Bone marrow (tissue), 2 donors: ENCODE results near the gene DPY19L1.
A peak's percentile ranks its signal among the peaks of the same experiment; 100 is the strongest.
"Not testable (repeated sequence)": the region's sequence is repeated elsewhere in the genome, so short reads cannot be mapped to it uniquely, and the experiment has no call there.

Source experiments
- DNase-seq, 2 donors: peaks; one replicate each; lab custom pipeline; 2025; lab: John Stamatoyannopoulos, UW

DPY19L1 gene

GRCh38 chr7:35037211-35037525, at the start of gene DPY19L1:
DPY19L1 (minus strand) TSS chr7:35037485; CDS start chr7:35037394, 91 bp downstream.
- no peak for DNase-seq

DNA sequence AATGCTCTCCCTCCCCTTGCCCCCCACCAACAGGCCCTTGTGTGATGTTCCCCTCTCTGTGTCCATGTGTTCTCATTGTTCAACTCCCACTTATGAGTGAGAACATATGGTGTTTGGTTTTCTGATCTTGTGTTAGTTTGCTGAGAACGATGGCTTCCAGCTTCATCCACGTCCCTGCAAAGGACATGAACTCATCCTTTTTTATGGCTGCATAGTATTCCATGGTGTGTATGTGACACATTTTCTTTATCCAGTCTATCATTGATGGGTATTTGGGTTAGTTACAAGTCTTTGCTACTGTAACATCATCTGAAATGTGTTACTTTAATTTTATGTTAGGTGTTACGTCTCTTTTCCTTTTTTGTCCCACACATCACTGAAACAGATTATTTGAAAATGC, 42.2 kb upstream of the DPY19L1 start:
- not testable (repeated sequence) for DNase-seq

- DNase-seq, result not testable (repeated sequence)
Observed at GRCh38 chr7:35074008-35074407, 36.7 kb upstream of the DPY19L1 start.

DNA sequence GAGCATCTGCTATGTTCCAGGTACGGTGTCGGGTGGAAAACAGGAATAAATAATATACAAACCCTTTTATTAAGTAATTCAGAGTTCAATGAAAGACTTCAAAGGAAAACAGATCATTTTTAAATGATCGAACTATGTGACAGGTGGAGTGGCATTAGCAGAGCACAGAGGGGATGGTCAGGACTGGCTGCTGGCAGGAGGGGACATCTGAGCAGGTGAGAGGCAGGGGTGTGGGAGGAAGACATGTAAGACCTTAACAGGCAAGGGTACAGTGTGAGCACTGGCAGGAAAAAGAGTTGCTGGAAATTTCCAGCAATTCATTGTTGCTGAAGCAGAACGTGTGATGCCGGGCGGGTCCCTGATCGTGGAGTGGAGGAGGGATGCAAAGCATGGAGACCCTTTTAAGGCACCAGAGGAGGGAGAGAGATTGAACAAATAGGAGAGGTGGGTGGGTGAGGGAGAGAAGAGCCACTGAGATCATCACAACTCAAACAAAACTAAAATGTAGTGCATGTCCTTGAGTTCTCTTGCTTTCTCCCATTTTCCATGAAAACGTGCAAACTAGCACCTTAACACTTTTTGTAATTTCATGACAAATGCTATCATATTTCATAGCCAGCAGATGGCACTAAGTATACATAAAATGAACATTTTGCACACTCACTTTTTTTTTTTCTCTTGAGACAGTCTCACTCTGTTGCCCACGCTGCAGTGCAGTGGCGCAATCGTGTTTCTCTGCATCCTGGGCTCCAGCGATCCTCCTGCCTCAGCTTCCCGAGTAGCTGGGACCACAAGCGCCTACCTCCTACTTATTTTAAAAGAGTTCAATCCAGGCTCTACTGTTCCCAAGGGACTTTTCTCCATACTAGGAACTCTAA, 35.9 kb upstream of the DPY19L1 start:
- DNase-seq, result peak in 1 of 2 donors; percentile 1

- DNase-seq, result not testable (repeated sequence)
Observed at GRCh38 chr7:35069084-35069483, 31.8 kb upstream of the DPY19L1 start.

DNA sequence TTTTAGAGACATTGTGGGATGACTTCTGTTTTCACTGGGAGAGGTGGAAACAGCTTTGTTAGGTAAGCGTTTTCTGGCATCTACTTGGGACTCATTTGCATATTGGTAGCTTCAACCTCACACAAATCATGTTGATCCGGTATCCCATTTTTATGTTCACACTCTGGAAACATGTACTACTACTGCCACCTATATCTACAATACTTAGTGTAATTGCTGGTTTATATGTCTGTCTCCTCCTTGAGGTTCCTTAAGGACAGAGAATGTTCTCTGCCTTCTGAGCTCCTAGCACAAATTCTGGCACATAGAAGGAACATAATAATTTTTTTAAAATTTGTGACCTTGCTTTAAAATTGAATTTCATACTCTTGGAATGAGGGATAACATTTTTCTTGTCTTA, 28.1 kb upstream of the DPY19L1 start:
- DNase-seq, result not testable (repeated sequence)

DNA sequence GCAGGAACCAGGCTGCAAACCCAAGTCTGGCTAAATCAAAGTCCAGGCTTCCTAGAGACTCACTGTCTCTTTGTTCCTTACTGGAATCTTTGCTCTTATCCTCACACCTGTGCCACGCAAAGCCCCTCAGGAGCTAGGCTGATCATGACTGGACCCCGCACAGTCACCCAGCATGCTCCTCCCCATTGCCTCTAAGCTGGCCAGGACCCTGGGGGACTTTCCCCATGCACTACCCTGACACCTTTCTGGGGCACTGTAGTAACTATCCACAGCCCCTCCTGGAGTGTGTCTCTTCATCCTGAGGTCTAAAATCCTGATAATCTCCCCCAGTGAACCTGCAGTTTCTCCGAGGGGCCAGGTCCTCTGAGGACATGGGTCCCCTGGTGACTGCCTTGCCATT, 21.3 kb upstream of the DPY19L1 start:
- DNase-seq, result not testable (repeated sequence)

DNA sequence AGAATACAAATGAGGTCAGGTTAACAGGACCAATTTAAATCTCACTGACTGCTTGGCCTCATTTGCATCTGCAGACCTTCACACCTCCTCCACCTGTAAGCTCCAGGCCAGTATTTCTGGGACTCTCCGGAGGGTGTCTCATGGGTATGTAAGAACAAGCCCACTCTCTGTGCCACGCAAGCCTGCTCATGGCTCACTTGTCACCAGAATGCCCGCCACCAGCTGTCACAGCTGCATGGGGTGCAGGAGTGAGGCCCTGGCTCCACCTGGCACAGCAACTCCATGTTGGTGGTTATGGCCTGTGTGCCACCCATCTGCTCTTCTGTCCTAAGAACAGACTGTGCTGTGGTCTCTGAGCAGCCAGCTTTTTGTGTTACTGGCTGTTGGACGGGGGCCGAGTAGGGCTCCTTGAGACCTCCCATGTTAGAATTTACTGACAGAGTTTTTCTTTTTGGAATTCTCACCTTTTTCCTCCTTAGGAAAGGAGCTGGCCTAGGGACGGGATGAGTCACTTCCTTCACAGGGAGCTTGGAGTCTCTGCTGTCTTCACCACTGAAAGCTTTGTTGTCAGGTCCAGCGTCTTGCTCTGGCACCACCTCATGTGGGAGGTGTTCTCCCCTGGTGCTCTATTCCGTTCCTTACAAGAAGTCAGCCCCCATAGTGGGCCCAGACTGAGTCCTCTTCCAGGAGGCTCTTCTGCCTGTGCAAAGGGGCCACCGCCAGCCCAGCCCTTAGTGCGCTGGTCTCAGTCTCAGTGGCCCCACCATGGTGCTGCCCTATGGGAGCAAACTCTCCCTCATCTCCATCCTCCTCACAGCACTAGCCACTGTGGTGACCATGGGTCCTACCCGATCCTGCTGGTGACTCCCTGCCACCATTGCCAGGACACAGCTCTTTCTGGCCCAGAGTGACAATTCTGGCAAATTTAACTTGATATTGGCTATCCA, 20.5 kb upstream of the DPY19L1 start:
- DNase-seq, result not testable (repeated sequence)

- DNase-seq, result not testable (repeated sequence)
Observed at GRCh38 chr7:35055733-35056132, 18.4 kb upstream of the DPY19L1 start.

DNA sequence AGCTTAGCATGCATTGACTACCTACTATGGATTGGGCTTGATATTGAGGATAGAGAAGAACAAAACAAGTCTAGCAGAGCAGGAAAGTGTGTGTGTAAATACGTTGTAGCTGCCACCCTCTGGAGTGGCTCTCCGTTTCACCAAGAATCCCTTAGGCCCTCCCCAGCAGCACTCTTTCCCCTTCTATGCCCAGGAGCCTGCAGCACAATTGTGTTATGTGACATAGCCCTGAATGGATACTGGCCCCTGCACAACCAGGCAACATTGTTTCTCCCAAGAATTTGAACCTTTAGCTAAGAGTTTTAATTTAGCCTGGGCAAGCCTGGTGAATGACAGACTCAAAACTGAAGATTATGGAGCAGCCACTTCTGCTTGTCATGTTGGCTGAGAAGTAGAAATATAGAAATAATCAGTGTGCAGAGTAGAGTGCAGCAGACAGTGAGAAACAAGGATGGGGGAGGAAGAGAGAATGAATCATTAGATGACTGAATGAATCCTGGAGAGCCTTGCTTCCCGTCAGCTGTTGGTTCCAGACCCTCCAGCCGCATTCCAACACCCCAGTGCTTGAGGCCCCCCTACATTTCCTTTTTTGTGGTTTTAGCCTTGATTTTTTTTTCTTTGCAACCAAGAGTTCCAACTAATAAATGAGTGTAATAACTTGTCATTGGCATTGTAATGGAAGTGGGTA, 16.3 kb upstream of the DPY19L1 start:
- DNase-seq, result not testable (repeated sequence)

GRCh38 chr7:35048390-35048789, 11.1 kb upstream of the DPY19L1 start:
- not testable (repeated sequence) for DNase-seq

DNA sequence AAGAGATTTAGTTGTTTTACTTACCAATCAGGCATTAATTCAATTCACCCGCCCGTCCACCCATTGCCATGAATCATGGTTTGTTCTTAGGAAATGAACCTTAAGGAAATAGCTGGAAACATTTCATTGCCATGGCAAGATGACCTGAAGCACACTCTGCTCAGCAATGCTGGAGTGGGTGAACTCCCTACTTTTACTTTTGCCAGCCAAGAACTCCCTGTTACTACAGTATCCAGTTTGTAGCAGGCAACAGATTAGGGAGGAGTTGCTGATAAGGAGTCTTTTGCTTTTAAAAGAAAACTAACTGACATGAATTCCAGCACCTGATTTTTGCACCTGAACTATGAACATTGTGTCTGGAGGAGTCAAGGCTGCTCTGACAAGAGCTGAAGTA, 10.6 kb upstream of the DPY19L1 start:
- DNase-seq, result not testable (repeated sequence)

GRCh38 chr7:35047263-35047911, 10.1 kb upstream of the DPY19L1 start:
- DNase-seq, result not testable (repeated sequence)

- DNase-seq, result not testable (repeated sequence)
Observed at GRCh38 chr7:35043301-35043700, 6.0 kb upstream of the DPY19L1 start.

DNA sequence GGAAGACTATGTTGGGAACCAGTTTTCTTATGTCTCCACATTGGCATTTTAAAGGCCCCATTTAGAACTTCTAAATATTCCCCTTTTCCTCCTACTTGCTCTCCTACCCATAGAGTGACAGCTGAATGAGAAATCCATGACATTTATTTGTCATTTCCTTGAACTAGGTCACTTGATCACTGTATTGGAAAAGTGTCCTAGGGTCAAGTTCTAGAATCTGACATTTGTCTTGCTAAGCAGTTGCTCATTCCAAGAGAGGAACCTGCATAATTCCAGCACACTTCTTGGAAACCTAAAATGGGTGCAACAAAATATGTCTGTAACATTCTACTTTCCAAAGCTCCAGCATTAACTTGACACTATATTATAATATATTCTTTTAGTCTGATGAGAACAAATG, 3.6 kb upstream of the DPY19L1 start:
- DNase-seq, result no peak

- DNase-seq, result no peak
Observed at GRCh38 chr7:35039343-35039742, 2.1 kb upstream of the DPY19L1 start.

DNA sequence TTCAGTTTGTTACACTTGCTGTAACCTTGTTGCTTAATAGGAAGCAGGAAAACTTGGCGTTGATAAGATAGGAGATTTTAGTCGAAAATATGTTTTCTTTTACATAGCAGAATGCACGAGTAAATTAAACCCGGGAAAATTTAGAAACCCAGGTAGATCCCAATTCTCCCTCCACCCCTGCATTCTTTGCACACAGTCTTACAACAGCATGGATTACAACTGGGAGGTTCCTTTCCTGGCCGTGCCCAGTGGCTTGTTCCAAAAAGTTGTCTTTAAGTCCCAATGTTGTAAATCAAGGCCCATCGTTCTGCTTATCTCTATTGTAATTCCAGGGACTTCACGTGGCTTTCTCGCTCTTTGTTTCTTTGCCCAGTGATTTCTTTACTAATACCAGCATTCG, 1.1 kb upstream of the DPY19L1 start:
- no peak for DNase-seq

GRCh38 chr7:35037526-35038341, 449 bp upstream of the DPY19L1 start:
- DNase-seq, result peak; percentile 62 to 72

DNA sequence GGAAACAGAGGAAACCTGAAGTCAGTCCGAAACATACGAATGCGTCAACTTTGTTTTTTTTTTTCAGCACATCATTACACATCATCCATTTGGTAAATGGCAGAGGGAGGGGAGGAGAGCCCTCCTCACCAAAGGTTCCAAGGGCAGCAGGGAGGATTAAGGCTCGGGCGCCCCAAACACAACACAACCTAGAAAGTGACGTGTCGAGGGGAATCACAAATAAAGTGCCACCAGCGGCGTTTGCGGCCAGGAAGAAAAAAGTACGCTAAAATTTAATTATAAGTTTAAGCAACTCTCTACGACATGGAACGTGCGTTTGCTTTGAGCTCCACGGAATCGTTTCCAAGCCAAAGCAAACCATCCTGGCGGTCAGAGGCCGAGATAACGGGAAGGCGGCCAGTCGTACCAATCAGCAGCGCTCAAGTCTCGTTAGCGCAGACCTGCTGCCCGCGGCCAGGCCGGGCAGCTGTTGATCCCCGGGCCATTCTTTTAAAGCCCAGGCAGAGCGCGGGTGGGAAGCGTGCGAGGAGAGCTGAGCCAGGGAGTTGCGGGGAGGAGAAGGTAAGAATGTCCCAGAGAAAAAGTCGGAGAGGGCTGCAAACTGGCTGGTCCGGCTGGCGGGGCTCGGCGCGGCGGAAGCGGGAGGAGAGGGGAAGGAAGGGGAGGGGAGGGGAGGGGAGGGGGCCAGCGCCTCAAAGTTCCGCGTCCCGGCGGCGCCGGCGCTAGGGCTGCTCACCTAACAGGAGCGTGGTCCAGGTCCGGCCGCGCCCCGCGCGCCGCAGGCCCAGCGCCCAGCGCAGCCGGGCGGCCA, 719 bp downstream of the DPY19L1 start:
- DNase-seq, result peak in 1 of 2 donors; percentile 20

GRCh38 chr7:35035511-35035961, 1.7 kb downstream of the DPY19L1 start:
- DNase-seq, result no peak
